NCI-H2107 treated with DMSO at 0.1 percent for 48 hours (cell line): ENCODE data around the gene AZU1.
"Not testable (repeated sequence)": the region's sequence is repeated elsewhere in the genome, so short reads cannot be mapped to it uniquely, and the experiment has no call there.

Experiments
- DNase-seq: peaks from one replicate; lab custom pipeline; 2025; ENCODE audit not compliant: unreplicated experiment; lab: John Stamatoyannopoulos, UW

The AZU1 gene

DNA sequence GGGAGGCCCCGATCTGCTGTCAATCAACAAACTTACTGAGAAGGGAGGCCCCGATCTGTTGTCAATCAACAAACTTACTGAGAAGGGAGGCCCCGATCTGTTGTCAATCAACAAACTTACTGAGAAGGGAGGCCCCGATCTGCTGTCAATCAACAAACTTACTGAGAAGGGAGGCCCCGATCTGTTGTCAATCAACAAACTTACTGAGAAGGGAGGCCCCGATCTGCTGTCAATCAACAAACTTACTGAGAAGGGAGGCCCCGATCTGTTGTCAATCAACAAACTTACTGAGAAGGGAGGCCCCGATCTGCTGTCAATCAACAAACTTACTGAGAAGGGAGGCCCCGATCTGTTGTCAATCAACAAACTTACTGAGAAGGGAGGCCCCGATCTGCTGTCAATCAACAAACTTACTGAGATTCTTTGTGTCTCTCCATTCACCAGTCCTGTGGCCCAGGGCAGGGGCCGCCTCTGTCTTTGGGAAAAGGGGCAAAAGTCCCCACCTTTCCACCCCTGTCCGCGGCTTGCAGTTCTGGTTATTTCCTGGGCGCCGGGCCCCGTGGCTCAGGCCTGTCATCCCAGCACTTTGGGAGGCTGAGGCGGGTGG lies 26.1 kb downstream of the AZU1 start:
- DNase-seq: not testable (repeated sequence)

DNA sequence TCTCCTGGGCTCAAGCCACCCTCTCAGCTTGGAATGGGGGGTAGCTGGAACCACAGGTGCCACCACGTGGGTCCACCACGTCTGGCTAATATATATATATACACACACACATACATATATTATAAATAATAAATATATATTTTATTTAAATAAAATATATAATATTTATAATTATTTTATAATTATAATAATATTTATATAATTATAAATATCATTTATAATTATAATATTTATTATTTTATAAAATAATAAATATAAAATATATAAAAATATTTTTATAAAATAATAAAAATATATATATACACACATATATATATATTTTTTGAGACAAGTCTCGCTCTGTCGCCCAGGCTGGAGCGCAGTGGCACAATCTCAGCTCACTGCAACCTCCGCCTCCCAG lies 26.9 kb downstream of the AZU1 start:
- no peak for DNase-seq

DNA sequence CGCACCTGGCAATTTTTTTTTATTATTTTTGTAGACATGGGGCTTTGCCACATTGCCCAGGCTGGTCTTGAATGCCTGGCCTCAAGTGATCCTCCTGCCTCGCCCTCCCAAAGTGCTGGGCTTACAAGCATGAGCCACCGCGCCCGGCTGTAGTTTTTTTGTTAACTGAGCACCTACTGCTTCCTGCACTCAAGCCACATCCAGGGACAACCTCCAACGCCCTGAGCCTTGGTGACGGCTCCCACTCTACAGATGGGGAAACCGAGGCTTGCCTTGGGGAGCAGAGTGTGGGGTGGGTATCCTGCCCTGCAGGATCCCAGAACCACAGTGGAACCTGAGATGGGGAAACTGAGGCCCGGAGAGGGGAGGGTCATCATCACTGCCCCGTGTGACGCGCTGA lies 27.5 kb downstream of the AZU1 start:
- no peak for DNase-seq

- no peak for DNase-seq
These were observed 28.0 kb downstream of the AZU1 start for GRCh38 chr19:855566-856120.

DNA sequence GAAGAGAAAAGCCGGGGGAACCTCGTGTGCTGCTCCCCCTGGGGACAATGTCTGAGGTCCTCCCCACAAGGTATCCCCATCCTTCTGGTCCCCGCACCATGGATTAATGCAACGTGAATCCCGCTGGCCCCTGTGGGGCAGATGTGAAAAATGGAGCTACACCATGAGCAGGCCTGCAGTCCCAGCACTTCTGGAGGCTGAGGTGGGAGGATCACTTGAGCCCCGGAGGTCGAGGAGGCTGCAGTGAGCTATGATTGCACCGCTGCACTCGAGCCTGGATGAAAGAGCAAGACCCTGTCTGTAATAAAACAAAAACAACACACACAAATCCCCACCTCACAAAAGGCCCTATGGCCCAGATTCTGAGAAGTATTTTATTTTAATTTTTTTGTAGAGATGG lies 30.6 kb downstream of the AZU1 start:
- no peak for DNase-seq

DNA sequence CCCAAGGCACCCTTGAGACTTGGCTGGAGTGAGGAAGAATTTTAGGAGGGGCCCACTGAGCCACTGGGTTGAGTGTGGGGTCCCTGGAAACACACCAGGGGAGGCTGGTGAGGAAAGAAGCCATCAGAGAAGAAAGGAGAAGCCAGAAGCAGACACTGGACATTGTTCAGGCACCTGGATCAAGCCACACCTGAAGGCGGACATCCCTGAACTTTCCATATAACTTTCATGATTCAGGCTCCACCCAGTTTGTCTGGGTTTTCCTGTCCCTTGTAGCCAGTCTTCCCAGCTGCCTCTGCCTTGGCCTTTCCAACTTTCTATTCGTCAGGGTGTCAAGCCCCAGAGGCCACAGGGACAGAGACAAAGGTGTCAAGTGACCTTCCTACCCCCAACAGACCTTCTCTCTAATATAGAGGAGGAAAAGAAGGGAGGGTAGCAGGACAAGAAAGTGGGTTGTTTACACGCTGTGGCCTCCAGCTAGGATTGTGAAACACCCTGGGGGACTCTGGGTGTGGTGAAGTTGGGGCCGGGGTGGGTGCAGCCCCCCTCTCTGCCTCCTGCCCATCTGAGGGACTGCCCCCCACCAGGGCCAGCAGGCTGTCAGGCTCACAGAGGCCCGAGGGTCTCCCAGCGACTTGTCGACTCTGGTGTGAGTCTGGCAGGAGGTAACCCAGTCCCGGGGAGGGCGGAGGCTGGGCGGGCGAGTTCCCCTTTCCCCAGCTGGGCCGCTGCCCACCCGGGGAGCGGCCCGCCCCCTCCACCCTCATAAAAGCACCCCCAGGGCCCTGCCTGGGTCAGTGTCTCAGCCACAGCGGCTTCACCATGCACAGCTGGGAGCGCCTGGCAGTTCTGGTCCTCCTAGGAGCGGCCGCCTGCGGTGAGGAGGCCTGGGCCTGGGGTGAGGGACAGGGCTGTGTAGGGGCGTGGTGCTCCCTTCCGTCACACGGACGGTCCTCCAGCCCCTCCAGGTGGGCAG lies 31.5 kb downstream of the AZU1 start, which contains the start of gene CFD:
TSS of gene CFD (plus strand) at position 797 of the 976 bp plus-strand sequence. CDS start at position 823, 26 bp downstream.
- DNase-seq: no peak

DNA sequence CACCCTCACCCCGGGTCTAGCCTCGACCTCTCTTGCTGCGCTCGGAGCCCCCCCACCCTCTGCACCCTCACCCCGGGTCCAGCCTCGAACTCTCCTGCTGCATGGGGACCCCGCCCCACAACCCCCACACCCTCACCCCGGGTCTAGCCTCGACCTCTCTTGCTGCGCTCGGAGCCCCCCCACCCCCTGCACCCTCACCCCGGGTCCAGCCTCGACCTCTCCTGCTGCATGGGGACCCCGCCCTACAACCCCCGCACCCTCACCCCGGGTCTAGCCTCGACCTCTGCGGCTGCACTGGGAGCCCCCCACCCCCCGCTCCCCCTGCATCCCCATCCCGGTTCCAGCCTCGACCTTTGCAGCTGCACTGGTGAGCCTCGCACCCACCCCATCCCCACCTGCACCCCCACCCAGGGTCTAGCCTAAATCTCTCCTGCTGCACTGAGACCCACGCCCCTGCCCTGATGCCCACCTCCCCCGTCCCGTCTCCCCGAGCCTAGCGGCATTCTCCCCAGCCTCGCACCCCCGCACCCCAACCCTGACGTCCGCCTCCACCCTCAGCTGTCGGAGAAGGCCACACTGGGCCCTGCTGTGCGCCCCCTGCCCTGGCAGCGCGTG lies 33.6 kb downstream of the AZU1 start:
- no peak for DNase-seq

GRCh38 chr19:861756-862580 lies 34.3 kb downstream of the AZU1 start:
- peak; percentile 33 for DNase-seq

DNA sequence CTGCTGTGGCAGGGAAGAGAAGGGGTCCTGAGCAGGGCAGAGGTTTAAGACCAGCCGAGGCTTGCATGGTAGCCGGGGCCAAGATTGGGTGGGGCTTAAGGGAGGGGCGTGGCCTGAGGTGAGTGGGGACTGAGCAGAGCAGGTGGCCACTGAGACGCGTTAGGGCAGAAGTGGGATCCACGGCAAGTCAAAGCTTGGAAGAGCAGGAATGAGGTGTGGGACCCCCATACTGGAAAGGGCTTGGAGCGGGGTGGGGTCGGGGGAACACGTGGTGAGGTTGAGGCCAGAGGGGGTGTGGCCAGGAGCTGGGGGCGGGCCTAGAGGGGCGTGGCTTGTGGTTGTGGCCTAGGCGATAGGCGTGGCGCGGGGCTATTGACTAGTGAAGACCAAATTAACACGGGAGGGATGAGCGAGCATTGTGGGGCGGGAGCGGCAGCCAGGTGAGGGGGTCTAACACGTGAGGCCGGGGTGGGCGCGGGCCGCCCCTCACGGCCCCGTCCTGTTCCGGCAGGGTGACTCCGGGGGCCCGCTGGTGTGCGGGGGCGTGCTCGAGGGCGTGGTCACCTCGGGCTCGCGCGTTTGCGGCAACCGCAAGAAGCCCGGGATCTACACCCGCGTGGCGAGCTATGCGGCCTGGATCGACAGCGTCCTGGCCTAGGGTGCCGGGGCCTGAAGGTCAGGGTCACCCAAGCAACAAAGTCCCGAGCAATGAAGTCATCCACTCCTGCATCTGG lies 35.1 kb downstream of the AZU1 start:
- no peak for DNase-seq

GRCh38 chr19:863315-863620 lies 35.6 kb downstream of the AZU1 start:
- no peak for DNase-seq

DNA sequence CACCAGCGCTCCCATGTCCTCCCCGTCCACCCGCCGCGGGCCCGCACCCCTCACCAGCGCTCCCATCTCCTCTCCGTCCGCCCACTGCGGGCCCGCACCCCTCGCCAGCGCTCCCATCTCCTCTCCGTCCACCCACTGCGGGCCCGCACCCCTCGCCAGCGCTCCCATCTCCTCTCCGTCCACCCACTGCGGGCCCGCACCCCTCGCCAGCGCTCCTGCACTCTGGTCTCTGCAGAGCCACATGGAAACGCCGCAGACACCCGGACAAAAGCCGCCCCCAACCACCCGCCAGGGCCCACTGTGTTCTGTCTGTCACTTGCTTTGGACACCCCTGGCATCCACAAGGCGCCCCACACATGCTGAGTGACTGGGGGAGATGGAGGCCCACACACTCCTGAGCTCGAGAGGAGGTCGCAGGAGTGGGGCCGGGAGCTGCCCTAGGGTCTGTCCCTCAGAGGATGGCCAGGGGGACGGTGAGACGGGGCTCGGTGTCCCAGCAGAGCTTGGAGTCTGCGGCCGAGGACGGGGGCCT lies 39.2 kb downstream of the AZU1 start:
- no peak for DNase-seq

- DNase-seq: no peak
These were observed 39.7 kb downstream of the AZU1 start for GRCh38 chr19:867301-867793.

DNA sequence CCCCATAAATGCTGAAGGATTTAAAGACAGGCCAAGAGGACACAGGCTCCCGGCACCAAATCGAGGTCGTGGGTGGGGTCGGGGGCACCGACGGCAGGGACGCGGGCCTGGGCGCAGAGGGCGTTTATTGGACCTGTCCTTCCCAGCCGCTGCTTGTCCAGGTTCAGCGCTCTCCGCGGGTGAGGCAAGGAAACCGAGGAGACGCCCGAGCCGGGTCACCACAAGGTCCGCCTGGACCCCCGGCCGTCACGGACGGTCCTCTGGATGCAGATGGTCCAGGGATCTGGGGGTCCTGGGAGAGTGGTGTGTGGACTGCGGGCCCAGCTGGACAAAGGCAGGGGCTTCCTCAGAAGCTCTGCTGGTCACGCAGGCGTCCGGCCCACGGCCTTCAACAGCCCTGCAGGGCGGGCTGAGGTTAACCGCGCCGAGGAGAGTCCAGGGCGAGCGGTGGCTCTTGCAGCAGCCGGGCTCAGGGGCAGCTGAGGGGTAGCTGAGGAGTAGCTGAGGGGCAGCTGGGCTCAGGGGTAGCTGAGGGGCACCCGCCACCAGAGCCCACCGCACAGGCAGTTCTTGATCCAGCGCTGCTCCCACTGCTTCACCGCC lies 40.3 kb downstream of the AZU1 start:
- DNase-seq: no peak

DNA sequence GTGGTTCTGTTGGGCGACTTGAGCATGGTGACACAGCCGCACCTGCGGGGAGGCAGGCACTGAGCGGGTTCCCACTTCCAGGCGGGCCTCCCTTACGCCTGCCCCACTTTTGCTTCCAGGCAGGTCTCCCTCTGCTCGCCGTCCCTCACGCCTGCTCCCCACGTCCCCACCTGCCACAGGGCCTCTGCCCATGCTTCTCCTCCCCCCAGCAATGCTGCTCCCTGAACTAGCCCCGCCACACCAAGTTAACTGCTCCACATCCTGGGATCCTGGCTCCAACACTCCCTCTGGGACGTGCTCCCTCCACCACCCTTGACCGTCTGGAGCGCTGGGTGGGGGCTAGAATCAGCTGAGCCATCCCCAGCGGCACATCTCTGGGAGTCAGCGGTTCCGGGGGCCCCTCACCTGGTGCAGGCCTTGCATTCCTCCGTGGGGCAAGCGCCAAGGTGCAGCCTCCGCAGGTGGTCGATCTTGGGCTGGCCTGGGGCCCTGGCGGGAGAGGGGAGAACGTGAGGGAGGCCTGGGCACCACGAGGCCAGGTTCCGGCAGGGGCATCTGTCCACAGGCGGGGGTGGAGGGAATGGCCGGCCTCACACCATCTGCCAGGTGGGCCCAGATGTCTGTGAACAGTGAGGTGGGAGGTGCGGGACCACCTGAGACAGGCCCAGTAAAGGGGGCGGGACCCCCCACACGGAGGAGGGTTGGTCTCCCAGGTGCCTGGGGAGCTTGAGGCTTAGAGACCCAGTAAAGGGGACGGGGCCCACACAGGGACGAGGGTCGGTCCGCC lies 41.0 kb downstream of the AZU1 start:
- no peak for DNase-seq

DNA sequence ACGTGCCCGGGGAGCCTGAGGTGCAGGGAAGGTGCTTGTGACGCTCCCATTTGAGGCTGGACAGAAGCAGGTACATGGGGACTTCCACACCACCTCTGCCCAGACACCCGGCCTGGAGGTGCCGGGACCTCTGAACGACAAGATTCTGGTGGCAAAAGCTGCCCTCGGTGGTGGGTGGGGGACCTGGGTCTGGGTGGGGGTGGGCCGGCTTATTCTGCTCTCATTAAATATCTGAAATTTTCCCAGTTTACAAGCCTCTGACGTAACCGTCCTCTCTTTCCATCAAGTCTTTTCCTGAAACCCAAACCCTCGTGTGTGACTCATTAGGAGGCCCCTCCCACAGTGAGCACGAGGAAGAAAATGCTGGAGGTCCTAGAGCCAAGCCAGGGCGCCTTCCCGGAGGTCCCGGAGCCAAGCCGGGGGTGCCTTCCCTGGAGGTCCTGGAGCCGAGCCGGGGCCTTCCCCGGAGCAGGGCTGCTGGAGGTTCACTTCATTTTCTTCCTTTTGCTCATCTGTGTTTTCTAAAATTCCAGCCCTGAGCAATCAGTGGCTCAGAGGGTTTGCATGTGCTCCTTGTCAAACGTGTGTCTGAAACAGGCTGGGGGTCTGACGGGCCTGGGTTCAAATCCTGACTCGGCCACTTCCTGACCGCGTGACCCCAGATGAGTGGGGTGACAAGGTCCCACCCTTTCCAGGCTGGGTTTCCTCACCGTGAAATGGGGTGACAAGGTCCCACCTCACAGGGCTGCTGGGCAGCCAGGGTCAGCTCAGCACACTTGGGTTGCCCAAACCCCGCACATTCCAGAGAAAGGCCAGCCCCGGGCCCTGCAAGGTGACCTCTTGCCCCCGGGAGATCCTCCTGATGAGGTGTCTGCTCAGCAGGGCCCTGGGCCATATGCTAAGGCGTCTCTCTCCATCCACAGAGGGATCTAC lies 41.9 kb downstream of the AZU1 start:
- DNase-seq: no peak

GRCh38 chr19:870314-870713 lies 42.7 kb downstream of the AZU1 start:
- DNase-seq: no peak

DNA sequence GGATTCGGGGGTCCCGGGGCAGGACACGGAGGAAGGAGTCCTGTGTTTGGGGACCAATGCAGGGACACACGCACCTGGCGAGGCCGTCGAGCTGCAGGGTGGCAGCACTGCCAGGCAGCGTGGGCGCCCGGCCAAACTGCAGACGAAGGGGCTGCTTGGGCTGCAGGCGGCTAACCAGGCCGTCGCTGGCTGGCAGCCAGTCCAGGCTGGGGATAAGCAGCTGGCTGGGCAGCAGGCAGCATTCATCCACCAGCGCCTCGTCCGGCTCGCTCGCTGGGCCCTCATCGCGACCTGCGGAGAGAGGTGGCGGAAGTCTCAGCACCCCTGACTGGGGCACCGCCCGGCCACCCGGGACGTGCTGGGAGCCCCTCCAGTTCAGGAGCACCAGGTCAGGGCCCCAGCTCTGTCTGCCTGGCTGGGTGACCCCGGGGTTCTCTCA lies 43.3 kb downstream of the AZU1 start:
- DNase-seq: no peak
